Breast epithelium (tissue), 4 donors: ENCODE measurements around the gene PHOSPHO1. TPM values are rescaled to one million over a fixed set of nuclear protein-coding genes. Genes with fewer than 3 reads are reported as not detected.

Source experiments
- DNase-seq, 2 donors: peaks; one replicate each; pipeline ENCODE4 v3.0.0-alpha.2; 2019; ENCODE audit warnings: low spot score in 2 of 2
- H3K27ac ChIP-seq, 2 donors: fragments of 200-600 bp; sonication (generic) in 1 of 2; one replicate each; pipeline ENCODE4 v1.5.1; 2016 to 2019; ENCODE audit warnings: mild to moderate bottlenecking in 1 of 2
- H3K27me3 ChIP-seq, 2 donors: fragments of 200-600 bp; sonication (generic) in 1 of 2; one replicate each; pipeline versions ENCODE4 v1.5.1 to v1.6.0; 2017 to 2019; ENCODE audit warnings: control low read depth in 1 of 2, mild to moderate bottlenecking in 1 of 2
- H3K36me3 ChIP-seq: fragments of 200-600 bp; one replicate; pipeline ENCODE4 v1.5.1; 2019
- H3K4me1 ChIP-seq, 2 donors: fragments of 200-600 bp; sonication (generic); one replicate each; pipeline ENCODE4 v1.5.1; 2016 to 2019; ENCODE audit warnings: control low read depth in 1 of 2
- H3K4me3 ChIP-seq, 3 donors: fragments of 200-600 bp; sonication (generic); 1 replicate in 2 of 3; 2 replicates in 1 of 3; pipeline ENCODE4 v1.5.1; 2016 to 2019; ENCODE audit warnings: mild to moderate bottlenecking in 3 of 3, moderate library complexity in 2 of 3
- H3K9me3 ChIP-seq, 2 donors: fragments of 200-600 bp; sonication (generic) in 1 of 2; one replicate each; pipeline ENCODE4 v1.5.1; 2016 to 2019; ENCODE audit warnings: control low read depth in 1 of 2
- POLR2A ChIP-seq: fragments of 450-650 bp; IDR thresholded peaks from one replicate; pipeline ENCODE4 v1.6.1; 2016; ENCODE audit warnings: antibody characterized with exemption, mild to moderate bottlenecking, moderate library complexity
- POLR2AphosphoS5 ChIP-seq, 3 donors: sonication (generic); formaldehyde crosslinking; IDR thresholded peaks; one replicate each; pipeline ENCODE4 v1.6.1; 2017; ENCODE audit warnings: antibody characterized with exemption in 3 of 3
- intact Hi-C: fragments of 100-400 bp; cut with DNase I; formaldehyde crosslinking; loops from one replicate; pipeline ENCODE4 v1.15.1; 2023; ENCODE audit warnings: low total_unique reads
- total RNA-seq, 3 donors: library from RNA; depleted of rRNA; stranded (reverse); fragments of >200 nt; gene quantifications; one replicate each; pipeline ENCODE4 v1.1.0, GENCODE V29; 2016
- TF ChIP-seq, protein P1 (sequence below), 3 donors: fragments of 450-650 bp; IDR thresholded peaks; one replicate each; pipeline ENCODE4 v1.5.1; 2016 to 2017; ENCODE audit warnings: antibody characterized with exemption in 3 of 3, mild to moderate bottlenecking in 3 of 3, moderate library complexity in 3 of 3

The PHOSPHO1 gene
- total RNA-seq, 3 donors from 2014 or later, result 0.33 to 0.88 TPM; not detected in 1

DNA sequence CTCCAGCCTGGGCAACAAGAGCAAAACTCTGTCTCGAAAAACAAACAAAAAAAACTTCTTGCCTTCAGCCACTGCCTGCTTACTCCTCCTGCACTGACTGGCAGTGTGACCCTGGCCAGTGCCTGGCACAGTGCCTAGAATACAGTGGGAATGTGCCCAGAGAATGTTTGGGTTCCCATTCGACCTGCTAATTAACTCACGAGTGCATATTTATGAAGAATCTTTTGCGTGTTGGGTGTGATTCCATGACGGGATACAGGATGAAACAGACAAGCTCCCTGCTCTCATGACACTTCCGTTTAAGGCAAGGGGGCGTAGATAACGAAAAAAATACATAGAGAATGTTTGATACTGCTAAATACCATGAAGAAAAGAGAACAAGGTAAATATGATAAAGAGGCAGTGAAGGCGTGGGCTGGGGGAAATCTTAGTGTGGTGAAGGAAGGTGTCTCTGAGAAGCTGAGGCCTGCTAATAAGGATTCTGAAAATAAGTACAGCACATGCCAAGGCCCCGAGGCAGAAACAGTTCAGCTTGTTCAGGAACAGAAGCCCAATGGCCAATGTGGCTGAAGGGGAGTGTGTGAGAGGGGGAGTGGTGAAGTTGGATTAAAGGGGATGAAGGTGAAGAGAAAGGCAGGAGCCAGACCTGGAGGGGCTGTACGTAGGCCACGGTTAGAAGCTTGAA is 15.8 kb downstream of the PHOSPHO1 start:
- H3K4me3 ChIP-seq, result no peak overlapping the region
- peak overlapping the region; percentile 40 to 42 for H3K27ac ChIP-seq
- H3K27me3 ChIP-seq, result peaks cover 5 to 17% of the 10 kb centered on the region in 2 donors
- no peaks in the 10 kb centered on the region for H3K4me1 ChIP-seq
- intact Hi-C loops, result loop anchor here (5.0 kb wide), 1 partner anchor 332 kb away; no protein-coding TSS in a partner anchor
- TF ChIP-seq, protein P1, sequence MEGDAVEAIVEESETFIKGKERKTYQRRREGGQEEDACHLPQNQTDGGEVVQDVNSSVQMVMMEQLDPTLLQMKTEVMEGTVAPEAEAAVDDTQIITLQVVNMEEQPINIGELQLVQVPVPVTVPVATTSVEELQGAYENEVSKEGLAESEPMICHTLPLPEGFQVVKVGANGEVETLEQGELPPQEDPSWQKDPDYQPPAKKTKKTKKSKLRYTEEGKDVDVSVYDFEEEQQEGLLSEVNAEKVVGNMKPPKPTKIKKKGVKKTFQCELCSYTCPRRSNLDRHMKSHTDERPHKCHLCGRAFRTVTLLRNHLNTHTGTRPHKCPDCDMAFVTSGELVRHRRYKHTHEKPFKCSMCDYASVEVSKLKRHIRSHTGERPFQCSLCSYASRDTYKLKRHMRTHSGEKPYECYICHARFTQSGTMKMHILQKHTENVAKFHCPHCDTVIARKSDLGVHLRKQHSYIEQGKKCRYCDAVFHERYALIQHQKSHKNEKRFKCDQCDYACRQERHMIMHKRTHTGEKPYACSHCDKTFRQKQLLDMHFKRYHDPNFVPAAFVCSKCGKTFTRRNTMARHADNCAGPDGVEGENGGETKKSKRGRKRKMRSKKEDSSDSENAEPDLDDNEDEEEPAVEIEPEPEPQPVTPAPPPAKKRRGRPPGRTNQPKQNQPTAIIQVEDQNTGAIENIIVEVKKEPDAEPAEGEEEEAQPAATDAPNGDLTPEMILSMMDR (IDR thresholded peaks at IDR 0.05), result no peak
- no peak for TF ChIP-seq POLR2A
- TF ChIP-seq POLR2AphosphoS5 (IDR thresholded peaks at IDR 0.05), result no peak
- H3K9me3 ChIP-seq, result no peaks in the 10 kb centered on the region
- peak; percentile 57 to 75 for DNase-seq
- no peaks in the 10 kb centered on the region for H3K36me3 ChIP-seq

DNA sequence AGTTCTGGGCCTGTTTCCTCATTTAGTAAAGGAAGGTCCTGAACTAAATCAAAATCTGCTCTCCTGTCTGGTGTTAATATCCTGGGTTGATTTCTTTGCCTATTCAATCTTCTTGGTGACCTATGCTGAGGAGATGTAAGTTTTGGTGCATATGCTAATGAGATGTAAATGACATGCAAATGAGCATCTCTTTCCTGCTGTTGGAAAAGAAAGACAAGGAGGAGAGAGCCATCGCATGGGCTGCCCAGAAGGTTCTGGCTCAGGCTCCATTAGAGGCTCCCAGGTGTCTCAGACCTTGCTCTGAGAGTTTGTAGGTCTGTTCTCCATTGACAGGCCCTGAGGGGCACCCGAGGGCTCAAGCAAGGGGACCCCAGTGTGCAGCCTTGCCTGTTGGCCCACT is 16.7 kb downstream of the PHOSPHO1 start:
- TF ChIP-seq POLR2AphosphoS5 (IDR thresholded peaks at IDR 0.05), result no peak
- no peak for TF ChIP-seq POLR2A
- TF ChIP-seq, protein P1 (IDR thresholded peaks at IDR 0.05), result no peak
- H3K36me3 ChIP-seq, result no peaks in the 10 kb centered on the region
- H3K27me3 ChIP-seq, result peaks cover 5 to 14% of the 10 kb centered on the region in 2 donors
- intact Hi-C loops, result no loop called here
- H3K9me3 ChIP-seq, result no peaks in the 10 kb centered on the region
- no peak for DNase-seq
- no peak overlapping the region for H3K4me3 ChIP-seq
- peak overlapping the region; percentile 29 to 66 for H3K27ac ChIP-seq
- H3K4me1 ChIP-seq, result no peaks in the 10 kb centered on the region

- intact Hi-C loops, result no loop called here
- Histone ChIP-seq H3K36me3 (no peaks in the 10 kb centered on the region), H3K9me3 (no peaks in the 10 kb centered on the region), H3K4me3 (no peak overlapping the region), H3K27ac (no peak overlapping the region), H3K27me3 (peaks cover 5 to 13% of the 10 kb centered on the region in 2 donors), H3K4me1 (no peaks in the 10 kb centered on the region)
- DNase-seq, result no peak
- TF ChIP-seq, protein P1 (IDR thresholded peaks at IDR 0.05), result no peak
- TF ChIP-seq POLR2A, result no peak
- TF ChIP-seq POLR2AphosphoS5 (IDR thresholded peaks at IDR 0.05), result no peak
Measured at GRCh38 chr17:49213399-49213798, 17.2 kb downstream of the PHOSPHO1 start.

DNA sequence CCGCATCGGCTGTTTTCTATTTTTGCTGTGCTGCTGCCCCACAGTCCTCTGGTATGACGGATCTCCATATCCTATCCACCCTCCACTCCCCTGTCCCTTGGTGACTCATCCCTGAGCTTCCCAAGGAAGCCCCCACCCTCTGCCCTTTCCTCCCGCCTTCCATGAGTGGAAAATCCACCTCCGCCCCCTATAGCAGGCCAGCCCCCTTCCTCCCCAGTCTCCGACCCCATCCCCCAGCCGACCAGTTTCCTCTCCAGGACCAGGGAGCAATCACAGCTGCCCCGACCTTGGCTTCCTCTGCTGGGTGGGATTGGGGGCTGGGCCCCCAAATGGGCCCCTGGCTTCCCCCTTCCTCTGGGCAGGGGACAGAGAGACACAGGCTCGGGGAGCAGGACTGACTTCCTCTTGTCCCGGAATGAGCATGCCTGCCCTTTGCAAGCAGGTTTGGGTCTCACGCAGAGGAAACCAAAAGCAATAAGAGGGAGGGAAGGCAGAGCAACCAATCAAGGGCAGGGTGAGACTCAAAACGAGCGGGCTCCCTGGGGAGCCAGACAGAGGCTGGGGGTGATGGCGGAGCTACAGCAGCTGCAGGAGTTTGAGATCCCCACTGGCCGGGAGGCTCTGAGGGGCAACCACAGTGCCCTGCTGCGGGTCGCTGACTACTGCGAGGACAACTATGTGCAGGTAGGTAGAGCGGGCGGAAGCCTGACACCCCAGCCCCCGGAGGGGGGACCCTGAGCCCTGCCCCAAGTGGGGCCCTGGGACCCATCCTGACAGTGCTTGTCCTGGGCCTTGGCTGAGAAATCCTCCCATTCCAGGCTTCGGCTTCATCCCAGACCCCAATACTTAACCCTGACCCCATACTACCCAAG is 20.2 kb downstream of the PHOSPHO1 start, which contains the start of the genes ABI3 and GNGT2:
Gene ABI3 (plus strand): TSS at position 550 of the 872 bp plus-strand sequence. CDS start 18 bp downstream, at position 568.
Gene GNGT2 (minus strand): TSS at position 417 of the 872 bp plus-strand sequence. CDS start 3,152 bp downstream, outside the sequence.
- Histone ChIP-seq H3K27me3 (peaks cover 2 to 14% of the 10 kb centered on the region in 2 donors), H3K4me3 (peak within 1 kb of the TSS; percentile 32 to 58 (median 40)), H3K9me3 (no peaks in the 10 kb centered on the region), H3K4me1 (no peaks in the 10 kb centered on the region), H3K36me3 (no peaks in the 10 kb centered on the region), H3K27ac (peak within 1 kb of the TSS; percentile 21 to 51)
- intact Hi-C loops, result no loop called here
- DNase-seq, result no peak
- TF ChIP-seq POLR2A, result no peak
- TF ChIP-seq, protein P1 (IDR thresholded peaks at IDR 0.05), result no peak
- TF ChIP-seq POLR2AphosphoS5 (IDR thresholded peaks at IDR 0.05), result no peak
